ENCODE data around the gene DSG1. TPM values are rescaled to one million over a fixed set of nuclear protein-coding genes. Genes with fewer than 3 reads are reported as not detected.

The DSG1 gene
- total and polyA plus RNA-seq, 2 of the 13 experiments (the other 11 are each of a cell fraction or from before 2014, with no cell fraction given): 0.04 TPM; not detected in 1

DNA sequence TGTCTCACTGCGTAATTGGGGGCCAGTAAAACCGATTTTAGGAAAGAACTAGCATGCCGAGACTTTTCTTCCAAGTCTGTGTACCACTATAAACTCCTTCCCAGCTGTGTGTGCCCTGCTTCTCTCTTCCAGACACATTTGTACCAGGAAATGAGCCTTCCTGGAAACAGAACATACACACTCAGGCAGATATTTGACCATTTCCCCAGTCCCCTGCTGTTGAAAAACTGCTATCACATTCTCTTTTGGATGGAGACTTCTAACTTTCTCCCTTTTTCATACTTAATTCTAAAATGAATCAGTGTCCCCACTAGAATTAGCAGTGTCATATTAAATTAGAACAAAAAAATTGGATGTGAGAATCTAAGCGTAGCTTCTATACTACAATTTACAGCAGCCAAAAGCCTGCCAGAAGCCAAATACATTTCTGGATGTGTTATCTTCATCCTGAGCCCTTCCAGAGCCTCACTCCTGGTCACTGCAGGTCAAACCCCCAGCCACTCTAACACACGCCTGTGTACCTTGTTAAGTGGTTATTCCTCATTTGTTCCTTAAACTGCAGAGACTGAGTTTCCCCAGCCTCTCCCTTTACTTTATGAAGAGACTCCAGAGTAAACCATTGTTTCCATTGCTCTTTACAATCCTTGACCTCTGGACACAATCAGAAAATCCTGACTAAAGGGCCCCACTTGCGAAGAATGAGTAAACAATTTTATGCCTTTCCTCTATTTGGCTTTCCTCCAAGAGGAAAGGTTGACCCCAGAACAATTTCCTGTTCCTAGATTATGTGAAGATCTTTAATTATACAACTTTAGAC, 79.0 kb downstream of the DSG1 start (continued):
- TF ChIP-seq ZNF777 (CRISPR knock-in tag; IDR thresholded peaks at IDR 0.05) (no peak), SIN3A (IDR thresholded peaks at IDR 0.05; ENCODE audit: borderline replicate concordance, low read depth, low read length) (no peak), ZNF331 (CRISPR knock-in tag; IDR thresholded peaks at IDR 0.05) (no peak), ZNF282 (IDR thresholded peaks at IDR 0.05; ENCODE audit: partially characterized antibody) (no peak), TGIF2 (CRISPR knock-in tag; IDR thresholded peaks at IDR 0.05) (no peak), KMT2B (CRISPR knock-in tag; IDR thresholded peaks at IDR 0.05) (no peak), SKI (IDR thresholded peaks at IDR 0.05; ENCODE audit: partially characterized antibody) (peak; percentile 45), ZNF646 (CRISPR knock-in tag; IDR thresholded peaks at IDR 0.05) (no peak), FOXK1 (CRISPR knock-in tag; IDR thresholded peaks at IDR 0.05; ENCODE audit: borderline replicate concordance, low read depth) (peak; percentile 71; the same call in 1 of the 2 replicates), ZBTB20 (CRISPR knock-in tag; IDR thresholded peaks at IDR 0.05; ENCODE audit: borderline replicate concordance, low read depth) (peak; percentile 83; the same call in 1 of the 2 replicates), GZF1 (CRISPR knock-in tag; IDR thresholded peaks at IDR 0.05) (peak; percentile 85), HMGA1 (CRISPR knock-in tag; conservative IDR thresholded peaks at IDR 0.05) (no peak), ZIK1 (CRISPR knock-in tag; IDR thresholded peaks at IDR 0.05; ENCODE audit: borderline replicate concordance, low read depth) (no peak), RAD51 (IDR thresholded peaks at IDR 0.05; ENCODE audit: borderline replicate concordance) (no peak), NR2C2 (CRISPR knock-in tag; IDR thresholded peaks at IDR 0.05; ENCODE audit: borderline replicate concordance) (peak; percentile 82), ATAD3A (CRISPR knock-in tag; IDR thresholded peaks at IDR 0.05) (no peak), SRSF1 (optimal IDR thresholded peaks at IDR 0.05; ENCODE audit: low read depth, low read length) (no peak), ATF2 (CRISPR knock-in tag; IDR thresholded peaks at IDR 0.05) (no peak), KDM6A (CRISPR knock-in tag; IDR thresholded peaks at IDR 0.05; ENCODE audit: low read depth) (peak; percentile 90), BRCA1 (CRISPR knock-in tag; IDR thresholded peaks at IDR 0.05) (no peak), PHF20 (CRISPR knock-in tag; IDR thresholded peaks at IDR 0.05) (no peak)
- TF ChIP-seq, protein P1, sequence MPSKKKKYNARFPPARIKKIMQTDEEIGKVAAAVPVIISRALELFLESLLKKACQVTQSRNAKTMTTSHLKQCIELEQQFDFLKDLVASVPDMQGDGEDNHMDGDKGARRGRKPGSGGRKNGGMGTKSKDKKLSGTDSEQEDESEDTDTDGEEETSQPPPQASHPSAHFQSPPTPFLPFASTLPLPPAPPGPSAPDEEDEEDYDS (CRISPR knock-in tag; IDR thresholded peaks at IDR 0.05): 0 out of 2 replicates have a peak, but pooled peaks have one; percentile 22
